Right atrium auricular region (tissue), 2 donors: ENCODE data around the gene PARP16. TPM values are rescaled to one million over a fixed set of nuclear protein-coding genes. Genes with fewer than 3 reads are reported as not detected.

Experiments used
- DNase-seq: peaks from one replicate; pipeline ENCODE4 v3.0.0-alpha.2; 2019; ENCODE audit warnings: low spot score
- H3K27ac ChIP-seq, 2 donors: fragments of 200-600 bp; sonication (generic); 1 replicate in 1 of 2; 2 replicates in 1 of 2; pipeline ENCODE4 v1.5.1; 2016 to 2019
- H3K27me3 ChIP-seq, 2 donors: fragments of 200-600 bp; sonication (generic); one replicate each; pipeline versions ENCODE4 v1.5.1 to v1.6.0; 2017 to 2019
- H3K36me3 ChIP-seq: fragments of 200-600 bp; sonication (generic); one replicate; pipeline ENCODE4 v1.5.1; 2016
- H3K4me1 ChIP-seq, 2 donors: fragments of 200-600 bp; sonication (generic); one replicate each; pipeline versions ENCODE4 v1.5.1 to v1.6.0; 2017 to 2019
- H3K4me3 ChIP-seq, 2 donors: fragments of 200-600 bp; sonication (generic); 1 replicate in 1 of 2; 2 replicates in 1 of 2; pipeline ENCODE4 v1.5.1; 2017 to 2019; ENCODE audit warnings: mild to moderate bottlenecking in 1 of 2, moderate library complexity in 1 of 2
- H3K9me3 ChIP-seq, 2 donors: fragments of 200-600 bp; sonication (generic); one replicate each; pipeline ENCODE4 v1.5.1; 2019
- total RNA-seq, 2 donors: library from RNA; depleted of rRNA; stranded (reverse); fragments of >200 nt; gene quantifications; one replicate each; pipeline ENCODE4 v1.1.0, GENCODE V29; 2016
- TF ChIP-seq, protein P1 (sequence below), 2 donors: fragments of 200-600 bp; sonication (generic); IDR thresholded peaks; one replicate each; pipeline ENCODE4 v1.5.1; 2019; ENCODE audit warnings: antibody characterized with exemption in 2 of 2

The PARP16 gene
- total RNA-seq, 2 donors from 2014 or later, result 5.2 to 5.8 TPM

DNA sequence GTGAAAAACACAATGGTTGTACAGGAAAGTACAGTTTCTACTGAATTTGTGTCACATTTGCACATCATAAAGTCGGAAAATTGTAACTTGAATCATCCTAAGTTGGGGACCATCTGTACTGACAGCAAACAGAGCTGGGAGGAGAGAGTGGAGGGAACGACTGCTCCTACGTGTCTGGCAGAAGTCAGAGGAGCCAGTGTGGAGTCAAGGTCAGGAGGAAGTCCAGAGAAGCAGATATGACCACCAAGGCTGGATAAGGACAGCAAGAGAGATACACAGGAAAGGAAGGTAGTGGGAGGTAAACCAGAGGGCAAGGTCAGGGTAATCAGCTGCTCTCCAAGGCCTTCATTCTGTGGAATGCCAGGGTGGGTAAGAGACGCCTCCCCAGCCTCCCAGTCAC is 72.7 kb downstream of the PARP16 start:
- no peak overlapping the region for H3K4me3 ChIP-seq
- no peaks in the 10 kb centered on the region for H3K36me3 ChIP-seq
- TF ChIP-seq, protein P1, sequence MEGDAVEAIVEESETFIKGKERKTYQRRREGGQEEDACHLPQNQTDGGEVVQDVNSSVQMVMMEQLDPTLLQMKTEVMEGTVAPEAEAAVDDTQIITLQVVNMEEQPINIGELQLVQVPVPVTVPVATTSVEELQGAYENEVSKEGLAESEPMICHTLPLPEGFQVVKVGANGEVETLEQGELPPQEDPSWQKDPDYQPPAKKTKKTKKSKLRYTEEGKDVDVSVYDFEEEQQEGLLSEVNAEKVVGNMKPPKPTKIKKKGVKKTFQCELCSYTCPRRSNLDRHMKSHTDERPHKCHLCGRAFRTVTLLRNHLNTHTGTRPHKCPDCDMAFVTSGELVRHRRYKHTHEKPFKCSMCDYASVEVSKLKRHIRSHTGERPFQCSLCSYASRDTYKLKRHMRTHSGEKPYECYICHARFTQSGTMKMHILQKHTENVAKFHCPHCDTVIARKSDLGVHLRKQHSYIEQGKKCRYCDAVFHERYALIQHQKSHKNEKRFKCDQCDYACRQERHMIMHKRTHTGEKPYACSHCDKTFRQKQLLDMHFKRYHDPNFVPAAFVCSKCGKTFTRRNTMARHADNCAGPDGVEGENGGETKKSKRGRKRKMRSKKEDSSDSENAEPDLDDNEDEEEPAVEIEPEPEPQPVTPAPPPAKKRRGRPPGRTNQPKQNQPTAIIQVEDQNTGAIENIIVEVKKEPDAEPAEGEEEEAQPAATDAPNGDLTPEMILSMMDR (IDR thresholded peaks at IDR 0.05), result no peak
- no peak for DNase-seq
- H3K4me1 ChIP-seq, result peaks cover 0 to 20% of the 10 kb centered on the region in 2 donors
- no peak overlapping the region for H3K27ac ChIP-seq
- H3K9me3 ChIP-seq, result no peaks in the 10 kb centered on the region
- H3K27me3 ChIP-seq, result no peaks in the 10 kb centered on the region

DNA sequence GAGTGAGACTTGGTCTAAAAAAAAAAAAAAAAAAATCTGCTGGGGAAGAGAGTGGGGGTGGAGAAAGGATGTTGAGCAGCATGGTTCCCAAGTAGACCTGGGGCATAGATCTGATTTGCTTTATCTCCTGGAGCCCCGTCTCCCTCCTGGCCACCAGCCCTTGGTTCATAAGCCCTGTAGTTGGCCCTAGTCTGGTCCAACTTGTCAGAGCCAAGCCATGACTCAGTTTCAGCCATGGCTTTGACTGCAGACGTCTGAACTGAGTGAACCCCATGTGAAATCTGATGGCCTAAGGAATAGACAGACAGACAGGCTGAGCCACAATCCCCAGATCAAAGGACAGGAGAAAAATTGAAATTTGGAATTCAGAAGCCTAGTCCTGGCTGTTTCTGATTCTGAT is 73.4 kb downstream of the PARP16 start:
- Histone ChIP-seq H3K4me1 (peaks cover 0 to 20% of the 10 kb centered on the region in 2 donors), H3K27ac (no peak overlapping the region), H3K27me3 (no peaks in the 10 kb centered on the region), H3K36me3 (no peaks in the 10 kb centered on the region), H3K4me3 (no peak overlapping the region), H3K9me3 (no peaks in the 10 kb centered on the region)
- no peak for DNase-seq
- TF ChIP-seq, protein P1 (IDR thresholded peaks at IDR 0.05), result no peak

DNA sequence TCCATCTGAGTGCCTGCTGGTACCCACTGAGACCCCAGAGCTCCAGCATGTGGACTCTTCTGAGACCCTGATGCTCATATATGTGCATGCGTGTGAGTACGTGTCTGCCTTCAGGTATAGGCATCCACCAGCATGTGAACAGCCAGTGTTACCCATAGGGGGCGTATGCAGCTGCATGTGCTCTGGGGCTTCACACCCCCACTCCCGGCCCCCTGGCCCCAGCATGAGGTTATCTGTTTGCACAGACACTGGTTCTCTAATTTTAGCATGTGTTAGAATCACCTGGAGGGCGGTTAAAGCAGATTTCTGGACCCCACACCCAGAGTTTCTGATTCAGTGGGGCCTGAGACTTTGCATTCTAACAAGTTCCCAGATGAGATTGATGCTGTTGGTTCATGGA is 74.6 kb downstream of the PARP16 start:
- H3K9me3 ChIP-seq, result no peaks in the 10 kb centered on the region
- no peaks in the 10 kb centered on the region for H3K27me3 ChIP-seq
- H3K36me3 ChIP-seq, result no peaks in the 10 kb centered on the region
- no peak overlapping the region for H3K4me3 ChIP-seq
- TF ChIP-seq, protein P1 (IDR thresholded peaks at IDR 0.05), result peak in 1 of 2 donors; percentile 29
- no peak for DNase-seq
- peak overlapping the region in 1 of 2 donors; percentile 51 for H3K27ac ChIP-seq
- H3K4me1 ChIP-seq, result peaks cover 0 to 20% of the 10 kb centered on the region in 2 donors

DNA sequence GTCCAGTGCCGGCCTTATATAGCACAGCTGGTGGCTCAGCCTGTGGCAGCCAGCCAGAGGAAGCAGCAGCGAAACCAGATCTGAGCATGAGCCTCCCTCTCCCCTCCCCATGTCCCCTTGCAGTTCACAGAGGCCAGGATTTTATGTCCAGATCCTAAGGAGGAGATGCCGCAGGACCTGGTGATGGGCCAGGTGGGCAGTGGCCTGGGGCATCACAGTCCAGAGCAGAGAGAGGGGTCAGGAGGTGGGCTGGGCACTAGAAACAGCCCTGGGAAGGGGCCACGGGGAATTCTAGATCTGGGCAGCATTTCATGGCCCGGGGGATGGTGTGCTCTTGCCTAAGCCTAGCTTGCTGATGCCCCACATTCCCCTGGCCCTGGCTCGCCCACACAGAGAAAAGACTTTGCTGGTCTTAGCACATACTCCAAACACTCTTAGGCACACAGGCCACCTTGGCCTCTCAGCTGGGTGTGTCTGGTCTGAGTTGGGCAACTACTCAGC is 75.2 kb downstream of the PARP16 start:
- no peak for DNase-seq
- Histone ChIP-seq H3K4me1 (peaks cover 0 to 20% of the 10 kb centered on the region in 2 donors), H3K36me3 (no peaks in the 10 kb centered on the region), H3K27ac (peak overlapping the region; percentile 31 to 51), H3K27me3 (no peaks in the 10 kb centered on the region), H3K9me3 (no peaks in the 10 kb centered on the region), H3K4me3 (peak overlapping the region in 1 of 2 donors; percentile 4)
- TF ChIP-seq, protein P1 (IDR thresholded peaks at IDR 0.05), result no peak

DNA sequence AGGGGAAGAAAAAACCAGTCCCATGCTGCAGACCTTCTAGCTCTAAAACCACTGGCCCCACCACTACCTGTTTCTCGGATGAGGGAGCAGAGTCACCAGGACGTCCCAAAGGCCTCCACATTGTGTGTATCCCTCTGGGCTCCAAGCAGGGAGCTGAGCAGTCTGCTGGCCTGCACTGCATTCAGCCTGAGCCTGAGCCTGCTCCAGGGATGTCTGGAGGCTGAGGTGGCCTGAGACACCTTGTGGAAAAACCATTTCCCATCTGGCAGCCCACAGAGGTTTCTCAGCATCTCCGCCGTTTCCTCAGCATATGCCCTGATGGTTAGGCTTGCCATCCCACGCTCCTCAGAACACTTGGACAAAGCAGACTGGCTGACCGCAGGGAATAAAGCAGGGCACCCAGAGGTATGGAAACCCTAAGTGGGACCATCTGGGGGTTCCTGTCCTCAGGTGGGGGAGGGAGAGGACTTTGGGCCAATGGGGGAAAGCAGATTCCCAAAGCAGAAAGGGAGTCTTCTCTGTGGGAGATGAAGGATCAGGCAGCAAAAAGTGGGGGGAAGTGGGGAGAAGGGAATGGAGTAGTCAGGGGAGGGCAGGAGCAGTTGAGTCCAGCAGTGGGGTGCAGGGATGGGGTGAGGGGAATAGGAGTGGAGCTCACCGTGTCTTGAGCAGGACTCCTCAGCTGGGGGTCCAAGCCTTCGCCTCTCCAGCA is 75.8 kb downstream of the PARP16 start, which contains the start of gene CILP:
CILP (minus strand) TSS at position 704 of the 712 bp plus-strand sequence. CDS start 1,718 bp downstream, outside the sequence.
- peak within 1 kb of the TSS; percentile 31 to 51 for H3K27ac ChIP-seq
- H3K4me1 ChIP-seq, result peaks cover 0 to 20% of the 10 kb centered on the region in 2 donors
- no peaks in the 10 kb centered on the region for H3K27me3 ChIP-seq
- H3K9me3 ChIP-seq, result no peaks in the 10 kb centered on the region
- no peak for DNase-seq
- TF ChIP-seq, protein P1 (IDR thresholded peaks at IDR 0.05), result no peak
- H3K4me3 ChIP-seq, result peak within 1 kb of the TSS in 1 of 2 donors; percentile 4
- H3K36me3 ChIP-seq, result no peaks in the 10 kb centered on the region
